ENCODE data around the gene NBPF4.
"Not testable (repeated sequence)": the region's sequence is repeated elsewhere in the genome, so short reads cannot be mapped to it uniquely, and the experiment has no call there.

DNA sequence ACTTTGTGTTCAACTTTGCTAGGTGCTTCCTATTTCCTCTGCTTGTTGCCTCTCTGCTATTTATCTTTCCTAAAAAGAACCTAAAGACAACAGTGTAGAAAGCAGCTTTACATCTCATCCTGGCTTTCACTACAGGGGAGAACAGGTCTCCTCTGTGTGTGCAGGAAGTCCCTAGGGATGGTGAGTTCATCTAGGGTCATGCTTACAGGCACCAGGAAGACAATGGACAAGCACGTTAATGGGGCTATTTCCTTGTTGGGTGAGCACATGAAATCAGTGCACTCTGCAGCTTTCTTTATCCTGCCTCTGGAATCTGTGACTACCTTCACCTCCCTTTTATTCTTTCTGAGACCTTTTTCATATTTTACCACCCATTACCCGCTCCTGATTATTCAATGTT lies 4.5 kb downstream of the NBPF4 start:
- not testable (repeated sequence) for TF ChIP-seq JUNB (IDR thresholded peaks at IDR 0.05; ENCODE audit: unreplicated experiment); POLR2AphosphoS5 (IDR thresholded peaks at IDR 0.05; ENCODE audit: low read depth); EZH2 (IDR thresholded peaks at IDR 0.05; ENCODE audit: low read depth, unreplicated experiment); EZH2phosphoT487 (IDR thresholded peaks at IDR 0.05; ENCODE audit: unreplicated experiment)
- TF ChIP-seq, protein P1, sequence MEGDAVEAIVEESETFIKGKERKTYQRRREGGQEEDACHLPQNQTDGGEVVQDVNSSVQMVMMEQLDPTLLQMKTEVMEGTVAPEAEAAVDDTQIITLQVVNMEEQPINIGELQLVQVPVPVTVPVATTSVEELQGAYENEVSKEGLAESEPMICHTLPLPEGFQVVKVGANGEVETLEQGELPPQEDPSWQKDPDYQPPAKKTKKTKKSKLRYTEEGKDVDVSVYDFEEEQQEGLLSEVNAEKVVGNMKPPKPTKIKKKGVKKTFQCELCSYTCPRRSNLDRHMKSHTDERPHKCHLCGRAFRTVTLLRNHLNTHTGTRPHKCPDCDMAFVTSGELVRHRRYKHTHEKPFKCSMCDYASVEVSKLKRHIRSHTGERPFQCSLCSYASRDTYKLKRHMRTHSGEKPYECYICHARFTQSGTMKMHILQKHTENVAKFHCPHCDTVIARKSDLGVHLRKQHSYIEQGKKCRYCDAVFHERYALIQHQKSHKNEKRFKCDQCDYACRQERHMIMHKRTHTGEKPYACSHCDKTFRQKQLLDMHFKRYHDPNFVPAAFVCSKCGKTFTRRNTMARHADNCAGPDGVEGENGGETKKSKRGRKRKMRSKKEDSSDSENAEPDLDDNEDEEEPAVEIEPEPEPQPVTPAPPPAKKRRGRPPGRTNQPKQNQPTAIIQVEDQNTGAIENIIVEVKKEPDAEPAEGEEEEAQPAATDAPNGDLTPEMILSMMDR (conservative IDR thresholded peaks at IDR 0.05; ENCODE audit: low read depth in 2 of 2), result not testable (repeated sequence)
- TF ChIP-seq, protein P2, sequence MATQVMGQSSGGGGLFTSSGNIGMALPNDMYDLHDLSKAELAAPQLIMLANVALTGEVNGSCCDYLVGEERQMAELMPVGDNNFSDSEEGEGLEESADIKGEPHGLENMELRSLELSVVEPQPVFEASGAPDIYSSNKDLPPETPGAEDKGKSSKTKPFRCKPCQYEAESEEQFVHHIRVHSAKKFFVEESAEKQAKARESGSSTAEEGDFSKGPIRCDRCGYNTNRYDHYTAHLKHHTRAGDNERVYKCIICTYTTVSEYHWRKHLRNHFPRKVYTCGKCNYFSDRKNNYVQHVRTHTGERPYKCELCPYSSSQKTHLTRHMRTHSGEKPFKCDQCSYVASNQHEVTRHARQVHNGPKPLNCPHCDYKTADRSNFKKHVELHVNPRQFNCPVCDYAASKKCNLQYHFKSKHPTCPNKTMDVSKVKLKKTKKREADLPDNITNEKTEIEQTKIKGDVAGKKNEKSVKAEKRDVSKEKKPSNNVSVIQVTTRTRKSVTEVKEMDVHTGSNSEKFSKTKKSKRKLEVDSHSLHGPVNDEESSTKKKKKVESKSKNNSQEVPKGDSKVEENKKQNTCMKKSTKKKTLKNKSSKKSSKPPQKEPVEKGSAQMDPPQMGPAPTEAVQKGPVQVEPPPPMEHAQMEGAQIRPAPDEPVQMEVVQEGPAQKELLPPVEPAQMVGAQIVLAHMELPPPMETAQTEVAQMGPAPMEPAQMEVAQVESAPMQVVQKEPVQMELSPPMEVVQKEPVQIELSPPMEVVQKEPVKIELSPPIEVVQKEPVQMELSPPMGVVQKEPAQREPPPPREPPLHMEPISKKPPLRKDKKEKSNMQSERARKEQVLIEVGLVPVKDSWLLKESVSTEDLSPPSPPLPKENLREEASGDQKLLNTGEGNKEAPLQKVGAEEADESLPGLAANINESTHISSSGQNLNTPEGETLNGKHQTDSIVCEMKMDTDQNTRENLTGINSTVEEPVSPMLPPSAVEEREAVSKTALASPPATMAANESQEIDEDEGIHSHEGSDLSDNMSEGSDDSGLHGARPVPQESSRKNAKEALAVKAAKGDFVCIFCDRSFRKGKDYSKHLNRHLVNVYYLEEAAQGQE (IDR thresholded peaks at IDR 0.05; ENCODE audit: unreplicated experiment), result not testable (repeated sequence)
- TF ChIP-seq, protein P3, sequence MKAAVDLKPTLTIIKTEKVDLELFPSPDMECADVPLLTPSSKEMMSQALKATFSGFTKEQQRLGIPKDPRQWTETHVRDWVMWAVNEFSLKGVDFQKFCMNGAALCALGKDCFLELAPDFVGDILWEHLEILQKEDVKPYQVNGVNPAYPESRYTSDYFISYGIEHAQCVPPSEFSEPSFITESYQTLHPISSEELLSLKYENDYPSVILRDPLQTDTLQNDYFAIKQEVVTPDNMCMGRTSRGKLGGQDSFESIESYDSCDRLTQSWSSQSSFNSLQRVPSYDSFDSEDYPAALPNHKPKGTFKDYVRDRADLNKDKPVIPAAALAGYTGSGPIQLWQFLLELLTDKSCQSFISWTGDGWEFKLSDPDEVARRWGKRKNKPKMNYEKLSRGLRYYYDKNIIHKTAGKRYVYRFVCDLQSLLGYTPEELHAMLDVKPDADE (IDR thresholded peaks at IDR 0.05), result not testable (repeated sequence)
